Activated CD8-positive, alpha-beta T cell treated with anti-CD3 and anti-CD28 coated beads for 36 hours (primary cell): Measurements from ENCODE around the gene LILRA1. TPM values are rescaled to one million over a fixed set of nuclear protein-coding genes. Genes with fewer than 3 reads are reported as not detected.

Source experiments
- ATAC-seq: fragments of 200-7000 bp; cut with Tn5 transposase; one replicate; pipeline ENCODE4 v1.10.0; 2021; ENCODE audit warnings: mild to moderate bottlenecking, moderate library complexity
- CTCF ChIA-PET: fragments of 350-600 bp; sonication (Branson Sonifier 250); formaldehyde crosslinking; loops from one replicate; lab custom pipeline; 2021; ENCODE audit warnings: antibody characterized with exemption; lab: Charles Lee
- POLR2A ChIA-PET: fragments of 350-600 bp; sonication (Branson Sonifier 250); formaldehyde crosslinking; loops from one replicate; lab custom pipeline; 2021; ENCODE audit warnings: antibody characterized with exemption; lab: Charles Lee
- DNase-seq: peaks from one replicate; pipeline ENCODE4 v3.0.0-alpha.2; 2020
- H3K27ac Mint-ChIP-seq: one replicate; pipeline ENCODE4 v1.8.0; 2021; ENCODE audit warnings: mild to moderate bottlenecking, mixed read lengths
- H3K27me3 Mint-ChIP-seq: one replicate; pipeline ENCODE4 v1.8.0; 2021; ENCODE audit warnings: mixed read lengths
- H3K36me3 Mint-ChIP-seq: one replicate; pipeline ENCODE4 v1.8.0; 2021; ENCODE audit warnings: low read depth, mixed read lengths
- H3K4me1 Mint-ChIP-seq: one replicate; pipeline ENCODE4 v1.8.0; 2021; ENCODE audit warnings: low read depth, mixed read lengths
- H3K4me3 Mint-ChIP-seq: one replicate; pipeline ENCODE4 v1.8.0; 2021; ENCODE audit warnings: mild to moderate bottlenecking, moderate library complexity, mixed read lengths
- H3K9me3 Mint-ChIP-seq: one replicate; pipeline ENCODE4 v1.8.0; 2021; ENCODE audit warnings: mixed read lengths
- CTCF ChIP-seq: fragments of 200-600 bp; IDR thresholded peaks from one replicate; pipeline ENCODE4 v1.8.0; 2022; ENCODE audit warnings: antibody characterized with exemption, mild to moderate bottlenecking
- intact Hi-C: fragments of 100-400 bp; cut with micrococcal nuclease; formaldehyde crosslinking; loops from one replicate; pipeline ENCODE4 v1.10.0; 2022
- microRNA-seq: library from miRNA; unstranded; fragments of <30 nt; microRNA quantifications from one replicate; pipeline ENCODE4 v1.2.0, GENCODE V29; 2022; ENCODE audit warnings: borderline microRNAs expressed, borderline replicate concordance
- total RNA-seq, 2 experiments: library from RNA; stranded (reverse); gene quantifications; one replicate each; pipeline ENCODE4 v1.2.3, GENCODE V29; 2021

LILRA1 gene
- total RNA-seq, 2 experiments from 2014 or later: not detected

DNA sequence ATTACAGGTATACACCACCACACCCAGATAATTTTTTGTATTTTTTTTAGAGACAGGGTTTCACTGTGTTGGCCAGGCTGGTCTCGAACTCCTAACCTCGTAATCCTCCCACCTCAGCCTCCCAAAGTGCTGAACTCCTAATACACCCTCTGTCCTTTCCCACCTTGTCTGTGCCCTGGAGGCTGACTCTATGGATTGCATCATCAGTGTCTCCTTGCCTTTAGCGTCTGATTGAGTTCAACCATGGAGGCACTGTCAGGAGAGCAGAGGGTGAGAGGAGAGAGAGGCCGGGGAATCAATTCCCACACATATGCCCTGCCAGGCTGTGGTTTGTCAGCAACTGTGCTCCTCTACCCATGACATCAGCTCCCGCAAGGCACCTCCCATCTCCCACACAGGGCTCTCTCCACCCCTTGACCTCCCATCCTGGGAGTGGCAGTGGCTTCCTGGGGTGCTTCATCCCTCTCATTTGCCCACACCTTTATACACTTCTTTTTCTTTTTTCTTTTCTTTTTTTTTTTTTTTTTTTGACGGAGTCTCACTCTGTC lies 56.8 kb downstream of the LILRA1 start:
- H3K27ac Mint-ChIP-seq: no peak overlapping the region
- no peak overlapping the region for H3K4me3 Mint-ChIP-seq
- ChIA-PET CTCF (no interaction called here), POLR2A (no interaction called here)
- no peak for TF ChIP-seq CTCF
- DNase-seq (no peak), ATAC-seq (no peak)
- peaks cover 5% of the 10 kb centered on the region for H3K27me3 Mint-ChIP-seq
- no peaks in the 10 kb centered on the region for H3K9me3 Mint-ChIP-seq
- intact Hi-C loops: no loop called here
- no peaks in the 10 kb centered on the region for H3K36me3 Mint-ChIP-seq
- H3K4me1 Mint-ChIP-seq: no peaks in the 10 kb centered on the region

Small RNAs within 50 kb of the gene (microRNA-seq; reads per million reads assigned to microRNA genes)
- gene MIR8061: not detected

Other genes starting within 250 kb of the LILRA1 start
- 10 to 100 TPM; 11.3 TPM for gene LAIR1, start 228.7 kb upstream of the LILRA1 start, total RNA-seq
- gene TTYH1, start 178.2 kb upstream of the LILRA1 start, total RNA-seq: under 1 TPM in 1 of 2 experiments, not detected in 1; 0.70 TPM
- gene LENG8, start 144.4 kb upstream of the LILRA1 start, total RNA-seq: 100 to 1,000 TPM; 165 to 170 TPM
- gene LENG9, start 129.9 kb upstream of the LILRA1 start, total RNA-seq: 1 to 10 TPM; 4.3 to 5.5 TPM
- gene CDC42EP5, start 120.3 kb upstream of the LILRA1 start, total RNA-seq: under 1 TPM; 0.45 to 0.83 TPM
- 1 to 10 TPM; 1.5 to 2.1 TPM for gene LAIR2, start 90.8 kb upstream of the LILRA1 start, total RNA-seq
- not detected for gene LILRA2, start 19.8 kb upstream of the LILRA1 start, total RNA-seq
- 1 to 10 TPM; 1.2 to 1.6 TPM for gene LILRB1, start 36.9 kb downstream of the LILRA1 start, total RNA-seq
- not detected for gene LILRB4, start 69.4 kb downstream of the LILRA1 start, total RNA-seq
- gene KIR3DL3, start 130.8 kb downstream of the LILRA1 start, total RNA-seq: not detected
- gene KIR2DL3, start 144.9 kb downstream of the LILRA1 start, total RNA-seq: not detected
- not detected for gene KIR2DL1, start 176.2 kb downstream of the LILRA1 start, total RNA-seq
- not detected for gene KIR2DL4, start 210.0 kb downstream of the LILRA1 start, total RNA-seq
- gene KIR3DL1, start 222.8 kb downstream of the LILRA1 start, total RNA-seq: under 1 TPM in 1 of 2 experiments, not detected in 1; 0.14 TPM
- under 1 TPM; 0.25 to 0.38 TPM for gene KIR2DS4, start 239.0 kb downstream of the LILRA1 start, total RNA-seq